HFFc6 (cell line): ENCODE data around the gene PAPSS2. TPM values are rescaled to one million over a fixed set of nuclear protein-coding genes. Genes with fewer than 3 reads are reported as not detected.

ENCODE experiments used
- DNase-seq: peaks from one replicate; pipeline ENCODE4 v3.0.0-alpha.2; 2018
- H3K27ac Mint-ChIP-seq: 2 replicates; pipeline ENCODE4 v1.8.0; 2020; ENCODE audit warnings: mild to moderate bottlenecking, mixed read lengths
- H3K27me3 Mint-ChIP-seq: 2 replicates; pipeline ENCODE4 v1.8.0; 2021; ENCODE audit warnings: mild to moderate bottlenecking, moderate library complexity, mixed read lengths; ENCODE audit not compliant: insufficient read depth
- H3K36me3 Mint-ChIP-seq: 2 replicates; pipeline ENCODE4 v1.8.0; 2021; ENCODE audit warnings: low read depth, mixed read lengths
- H3K4me1 Mint-ChIP-seq: 2 replicates; pipeline ENCODE4 v1.8.0; 2020; ENCODE audit warnings: low read depth, mixed read lengths
- H3K4me3 Mint-ChIP-seq: 2 replicates; pipeline ENCODE4 v1.8.0; 2020; ENCODE audit warnings: mild to moderate bottlenecking, moderate library complexity, mixed read lengths
- H3K9me3 Mint-ChIP-seq: 2 replicates; pipeline ENCODE4 v1.8.0; 2020; ENCODE audit warnings: mild to moderate bottlenecking, mixed read lengths
- CTCF ChIP-seq: fragments of 200-600 bp; sonication (generic); IDR thresholded peaks from 2 replicates; pipeline ENCODE4 v1.5.0; 2021; ENCODE audit warnings: antibody characterized with exemption, mild to moderate bottlenecking
- total RNA-seq, 6 experiments: library from RNA; stranded (reverse); fragmentation: NEBNext Ultra II Directional; extraction: Animal tissue kit (Norgen Biotek cat#: 25700); gene quantifications; 2 replicates in 1 of 6; 3 replicates in 5 of 6; pipeline ENCODE4 v1.2.3, GENCODE V29; 2021

PAPSS2 gene
- total RNA-seq, 6 experiments from 2014 or later: 388 to 630 (median 429) TPM

GRCh38 chr10:87761892-87762291, 102.2 kb downstream of the PAPSS2 start:
- H3K27ac Mint-ChIP-seq: peak overlapping the region; percentile 45
- H3K4me3 Mint-ChIP-seq: peak overlapping the region; percentile 13

GRCh38 chr10:87763086-87763861, 103.6 kb downstream of the PAPSS2 start:
- Mint-ChIP-seq H3K9me3 (no peaks in the 10 kb centered on the region), H3K27ac (no peak overlapping the region), H3K4me1 (peaks cover 47% of the 10 kb centered on the region), H3K36me3 (peaks cover 27% of the 10 kb centered on the region), H3K27me3 (no peaks in the 10 kb centered on the region; the same call in 1 of the 2 replicates), H3K4me3 (no peak overlapping the region)
- no peak for TF ChIP-seq CTCF
- DNase-seq: no peak

More at GRCh38 chr10:87761892-87762291, 102.2 kb downstream of the PAPSS2 start:
- peaks cover 33% of the 10 kb centered on the region for H3K4me1 Mint-ChIP-seq
- no peaks in the 10 kb centered on the region; the same call in 1 of the 2 replicates for H3K27me3 Mint-ChIP-seq
- peak; percentile 57 for DNase-seq
- no peaks in the 10 kb centered on the region for H3K9me3 Mint-ChIP-seq
- H3K36me3 Mint-ChIP-seq: peaks cover 20% of the 10 kb centered on the region
- TF ChIP-seq CTCF: no peak

GRCh38 chr10:87764072-87764934, 104.6 kb downstream of the PAPSS2 start:
- Mint-ChIP-seq H3K27ac (no peak overlapping the region), H3K36me3 (peaks cover 30% of the 10 kb centered on the region), H3K4me3 (no peak overlapping the region), H3K9me3 (no peaks in the 10 kb centered on the region), H3K4me1 (peaks cover 52% of the 10 kb centered on the region), H3K27me3 (no peaks in the 10 kb centered on the region; the same call in 1 of the 2 replicates)
- no peak for DNase-seq
- no peak for TF ChIP-seq CTCF

- peaks cover 26% of the 10 kb centered on the region for H3K36me3 Mint-ChIP-seq
- DNase-seq: no peak
- no peak for TF ChIP-seq CTCF
- peaks cover 57% of the 10 kb centered on the region for H3K4me1 Mint-ChIP-seq
- H3K4me3 Mint-ChIP-seq: no peak overlapping the region
- no peak overlapping the region for H3K27ac Mint-ChIP-seq
- H3K9me3 Mint-ChIP-seq: no peaks in the 10 kb centered on the region
- H3K27me3 Mint-ChIP-seq: no peaks in the 10 kb centered on the region; the same call in 1 of the 2 replicates
Observed at GRCh38 chr10:87765666-87766376, 106.1 kb downstream of the PAPSS2 start.

GRCh38 chr10:87767253-87767652, 107.6 kb downstream of the PAPSS2 start:
- H3K4me1 Mint-ChIP-seq: peaks cover 44% of the 10 kb centered on the region
- H3K27me3 Mint-ChIP-seq: no peaks in the 10 kb centered on the region; the same call in 1 of the 2 replicates
- H3K9me3 Mint-ChIP-seq: no peaks in the 10 kb centered on the region
- H3K27ac Mint-ChIP-seq: peak overlapping the region; percentile 71
- no peak for DNase-seq
- no peak overlapping the region; the same call in 1 of the 2 replicates for H3K4me3 Mint-ChIP-seq
- H3K36me3 Mint-ChIP-seq: peaks cover 26% of the 10 kb centered on the region
- no peak for TF ChIP-seq CTCF
